ENCODE results near the gene SLC22A5. TPM values are rescaled to one million over a fixed set of nuclear protein-coding genes. Genes with fewer than 3 reads are reported as not detected.

SLC22A5 gene
- total and polyA plus RNA-seq, 10 of the 15 experiments (the other 5 are each of a cell fraction or from before 2014, with no cell fraction given) = 1.1 to 4.4 (median 2.3) TPM

- TF ChIP-seq ZNF687 (IDR thresholded peaks at IDR 0.05) (no peak), HDGF (IDR thresholded peaks at IDR 0.05) (peak; percentile 84), POLR2AphosphoS5 (IDR thresholded peaks at IDR 0.05; ENCODE audit: low read length) (peak; percentile 9; the same call in 1 of the 2 replicates), HCFC1 (IDR thresholded peaks at IDR 0.05; ENCODE audit: low read length) (no peak), POU2F2 (IDR thresholded peaks at IDR 0.05; ENCODE audit: borderline replicate concordance, low read depth, low read length) (no peak), MEF2A (IDR thresholded peaks at IDR 0.05; ENCODE audit: insufficient read depth, low read depth, low read length) (no peak), KAT2A (conservative IDR thresholded peaks at IDR 0.05; ENCODE audit: control insufficient read depth, low read depth, low read length) (no peak), JUND (IDR thresholded peaks at IDR 0.05; ENCODE audit: low read depth, low read length) (no peak), POLR2A (IDR thresholded peaks at IDR 0.05; ENCODE audit: low read depth, low read length) (no peak), SKIL (IDR thresholded peaks at IDR 0.05; ENCODE audit: low read depth, poor library complexity, severe bottlenecking) (no peak), YY1 (IDR thresholded peaks at IDR 0.05; ENCODE audit: low read depth, low read length) (peak; percentile 59; the same call in 1 of the 2 replicates), SMC3 (IDR thresholded peaks at IDR 0.05; ENCODE audit: borderline replicate concordance, low read length) (0 out of 2 replicates have a peak, but pooled peaks have one; percentile 3), SMAD5 (IDR thresholded peaks at IDR 0.05; ENCODE audit: low read depth) (no peak), SUZ12 (IDR thresholded peaks at IDR 0.05; ENCODE audit: unreplicated experiment) (no peak), CBX3 (IDR thresholded peaks at IDR 0.05; ENCODE audit: borderline replicate concordance, low read depth) (no peak)
These were observed 56.5 kb downstream of the SLC22A5 start (continued) for GRCh38 chr5:132425975-132426524.

Measured in GM12878 (cell line).